ENCODE measurements around the gene DAPL1. TPM values are rescaled to one million over a fixed set of nuclear protein-coding genes. Genes with fewer than 3 reads are reported as not detected.

The DAPL1 gene
- total RNA-seq, 1 experiment from 2014 or later: not detected

GRCh38 chr2:158815658-158816057 is 20.5 kb downstream of the DAPL1 start:
- intact Hi-C loops (cut with micrococcal nuclease; ENCODE audit: unreplicated experiment): no loop called here
- no peak overlapping the region for H3K4me2 ChIP-seq
- no peak overlapping the region for H3K4me3 ChIP-seq
- no peaks in the 10 kb centered on the region for H3K9me2 ChIP-seq (ENCODE audit: insufficient read depth)
- no peak for TF ChIP-seq EZH2 (IDR thresholded peaks at IDR 0.05; ENCODE audit: low read depth)
- no TSS peak for BruUV-seq (replicated peaks)
- DNase-seq: no peak
- H3F3A ChIP-seq (ENCODE audit: insufficient read depth, low read depth): no peaks in the 10 kb centered on the region
- H2AFZ ChIP-seq: no peak overlapping the region
- no peaks in the 10 kb centered on the region for H3K36me3 ChIP-seq (ENCODE audit: low read depth)
- no peaks in the 10 kb centered on the region for H4K20me1 ChIP-seq (ENCODE audit: insufficient read depth)
- ChIA-PET CTCF (no interaction called here), POLR2A (ENCODE audit: unreplicated experiment) (no interaction called here)
- H3K27me3 ChIP-seq (ENCODE audit: insufficient read depth, low read depth): no peaks in the 10 kb centered on the region
- H3K9me3 ChIP-seq (ENCODE audit: insufficient read depth, low read depth): no peaks in the 10 kb centered on the region
- H3K4me1 ChIP-seq (replicated peaks; ENCODE audit: insufficient read depth): 0 out of 2 replicates have a peak, but pooled peaks cover 6% of the 10 kb centered on the region
- H3K79me2 ChIP-seq (ENCODE audit: low read depth): no peaks in the 10 kb centered on the region
- H3K27ac ChIP-seq: no peak overlapping the region

- no peaks in the 10 kb centered on the region for H3K79me2 ChIP-seq (ENCODE audit: low read depth)
- no peaks in the 10 kb centered on the region for H3K27me3 ChIP-seq (ENCODE audit: insufficient read depth, low read depth)
- ChIA-PET CTCF (no interaction called here), POLR2A (ENCODE audit: unreplicated experiment) (no interaction called here)
- no peak for DNase-seq
- no peaks in the 10 kb centered on the region for H4K20me1 ChIP-seq (ENCODE audit: insufficient read depth)
- H3K4me1 ChIP-seq (replicated peaks; ENCODE audit: insufficient read depth): 0 out of 2 replicates have a peak, but pooled peaks cover 6% of the 10 kb centered on the region
- no peak overlapping the region for H3K4me2 ChIP-seq
- H3K36me3 ChIP-seq (ENCODE audit: low read depth): no peaks in the 10 kb centered on the region
- H3K9me2 ChIP-seq (ENCODE audit: insufficient read depth): no peaks in the 10 kb centered on the region
- intact Hi-C loops (cut with micrococcal nuclease; ENCODE audit: unreplicated experiment): no loop called here
- no peaks in the 10 kb centered on the region for H3K9me3 ChIP-seq (ENCODE audit: insufficient read depth, low read depth)
- no peak for TF ChIP-seq CTCF (conservative IDR thresholded peaks at IDR 0.05)
- TF ChIP-seq EZH2 (IDR thresholded peaks at IDR 0.05; ENCODE audit: low read depth): no peak
- BruUV-seq (replicated peaks): no TSS peak
- H3K27ac ChIP-seq: no peak overlapping the region
- H3F3A ChIP-seq (ENCODE audit: insufficient read depth, low read depth): no peaks in the 10 kb centered on the region
- H3K4me3 ChIP-seq: no peak overlapping the region
- no peak overlapping the region for H2AFZ ChIP-seq
Measured at GRCh38 chr2:158817588-158817987, 22.5 kb downstream of the DAPL1 start.

GRCh38 chr2:158818511-158818910 is 23.4 kb downstream of the DAPL1 start:
- no TSS peak for BruUV-seq (replicated peaks)
- TF ChIP-seq EZH2 (IDR thresholded peaks at IDR 0.05; ENCODE audit: low read depth) (no peak), CTCF (conservative IDR thresholded peaks at IDR 0.05) (no peak)
- no peaks in the 10 kb centered on the region for H3K36me3 ChIP-seq (ENCODE audit: low read depth)
- no peaks in the 10 kb centered on the region for H3K9me3 ChIP-seq (ENCODE audit: insufficient read depth, low read depth)
- H3K4me3 ChIP-seq: no peak overlapping the region
- H3K4me2 ChIP-seq: no peak overlapping the region
- no peak for DNase-seq
- POLR2A ChIA-PET (ENCODE audit: unreplicated experiment): no interaction called here
- H3F3A ChIP-seq (ENCODE audit: insufficient read depth, low read depth): no peaks in the 10 kb centered on the region
- no peaks in the 10 kb centered on the region for H3K27me3 ChIP-seq (ENCODE audit: insufficient read depth, low read depth)
- CTCF ChIA-PET: no interaction called here
- no peaks in the 10 kb centered on the region for H4K20me1 ChIP-seq (ENCODE audit: insufficient read depth)
- H3K27ac ChIP-seq: no peak overlapping the region
- 0 out of 2 replicates have a peak, but pooled peaks cover 6% of the 10 kb centered on the region for H3K4me1 ChIP-seq (replicated peaks; ENCODE audit: insufficient read depth)
- no peaks in the 10 kb centered on the region for H3K79me2 ChIP-seq (ENCODE audit: low read depth)
- H2AFZ ChIP-seq: no peak overlapping the region
- H3K9me2 ChIP-seq (ENCODE audit: insufficient read depth): no peaks in the 10 kb centered on the region
- intact Hi-C loops (cut with micrococcal nuclease; ENCODE audit: unreplicated experiment): no loop called here

- Histone ChIP-seq H3K79me2 (ENCODE audit: low read depth) (no peaks in the 10 kb centered on the region), H3F3A (ENCODE audit: insufficient read depth, low read depth) (no peaks in the 10 kb centered on the region), H3K9me3 (ENCODE audit: insufficient read depth, low read depth) (no peaks in the 10 kb centered on the region), H3K27me3 (ENCODE audit: insufficient read depth, low read depth) (no peaks in the 10 kb centered on the region), H3K4me1 (replicated peaks; ENCODE audit: insufficient read depth) (no peaks in the 10 kb centered on the region), H3K9me2 (ENCODE audit: insufficient read depth) (no peaks in the 10 kb centered on the region), H3K36me3 (ENCODE audit: low read depth) (no peaks in the 10 kb centered on the region), H2AFZ (no peak overlapping the region), H4K20me1 (ENCODE audit: insufficient read depth) (no peaks in the 10 kb centered on the region), H3K27ac (no peak overlapping the region), H3K4me3 (no peak overlapping the region), H3K4me2 (no peak overlapping the region)
- intact Hi-C loops (cut with micrococcal nuclease; ENCODE audit: unreplicated experiment): no loop called here
- CTCF ChIA-PET: no interaction called here
- no peak for TF ChIP-seq CTCF (conservative IDR thresholded peaks at IDR 0.05)
- TF ChIP-seq EZH2 (IDR thresholded peaks at IDR 0.05; ENCODE audit: low read depth): no peak
- no peak for DNase-seq
- POLR2A ChIA-PET (ENCODE audit: unreplicated experiment): no interaction called here
- BruUV-seq (replicated peaks): no TSS peak
Measured at GRCh38 chr2:158822193-158822592, 27.1 kb downstream of the DAPL1 start.
